K562 (cell line): Measurements from ENCODE around the gene LIF. TPM values are rescaled to one million over a fixed set of nuclear protein-coding genes. Genes with fewer than 3 reads are reported as not detected.

Experiments used
- ATF7 ChIP-seq: fragments of 450-650 bp; IDR thresholded peaks from 2 replicates; pipeline ENCODE4 v1.7.1; 2014; ENCODE audit warnings: mild to moderate bottlenecking, moderate library complexity
- EP300 ChIP-seq: IDR thresholded peaks from 2 replicates; pipeline ENCODE4 v1.6.1; 2012; ENCODE audit warnings: low read length, improper control_type of control experiment
- ESRRA ChIP-seq: fragments of 450-650 bp; IDR thresholded peaks from 2 replicates; pipeline ENCODE4 v1.6.1; 2014; ENCODE audit warnings: low read depth, mild to moderate bottlenecking, moderate library complexity, borderline replicate concordance
- FOS ChIP-seq: IDR thresholded peaks from 3 replicates; pipeline ENCODE4 v1.6.1; 2011; ENCODE audit not compliant: insufficient read length; ENCODE audit errors: extremely low read depth
- HMG20B ChIP-seq: fragments of 250-450 bp; sonication (Bioruptor Pico); IDR thresholded peaks from 2 replicates; pipeline ENCODE4 v1.5.0; 2021; ENCODE audit warnings: mild to moderate bottlenecking
- NFRKB ChIP-seq: fragments of 450-650 bp; IDR thresholded peaks from 2 replicates; pipeline ENCODE4 v1.6.1; 2016; ENCODE audit warnings: low read depth
- NR2F6 ChIP-seq: fragments of 450-650 bp; formaldehyde crosslinking; IDR thresholded peaks from 2 replicates; pipeline ENCODE4 v1.4.0; 2020; ENCODE audit warnings: mild to moderate bottlenecking
- RFX1 ChIP-seq: fragments of 450-650 bp; IDR thresholded peaks from 2 replicates; pipeline ENCODE4 v1.6.1; 2016; ENCODE audit warnings: mild to moderate bottlenecking, moderate library complexity
- TSC22D4 ChIP-seq: fragments of 450-650 bp; IDR thresholded peaks from 2 replicates; pipeline ENCODE4 v1.6.1; 2016; ENCODE audit warnings: missing genetic modification characterization, missing biosample characterization, control low read depth
- U2AF2 ChIP-seq: fragments of 200-400 bp; formaldehyde crosslinking; optimal IDR thresholded peaks from 2 replicates; pipeline ENCODE3; 2017; ENCODE audit warnings: low read depth, mild to moderate bottlenecking, low read length
- ZNF134 ChIP-seq: fragments of 250-450 bp; sonication (Bioruptor Pico); conservative IDR thresholded peaks from 2 replicates; pipeline ENCODE4 v1.4.0; 2020
- ZNF253 ChIP-seq: fragments of 250-450 bp; sonication (Bioruptor Pico); conservative IDR thresholded peaks from 2 replicates; pipeline ENCODE4 v1.6.1; 2021; ENCODE audit warnings: mild to moderate bottlenecking
- ZNF324 ChIP-seq: fragments of 250-450 bp; sonication (Bioruptor Pico); IDR thresholded peaks from 2 replicates; pipeline ENCODE4 v1.4.0; 2020; ENCODE audit warnings: mild to moderate bottlenecking
- ZNF408 ChIP-seq: fragments of 250-450 bp; sonication (Bioruptor Pico); IDR thresholded peaks from 2 replicates; pipeline ENCODE4 v1.4.0; 2020; ENCODE audit warnings: low read depth, mild to moderate bottlenecking, moderate library complexity
- ZNF592 ChIP-seq: fragments of 450-650 bp; IDR thresholded peaks from 2 replicates; pipeline ENCODE4 v1.6.1; 2017; ENCODE audit warnings: antibody characterized with exemption, mild to moderate bottlenecking
- ZNF766 ChIP-seq: fragments of 200-800 bp; sonication (Bioruptor generic); conservative IDR thresholded peaks from 2 replicates; pipeline ENCODE4 v1.6.1; 2016; ENCODE audit warnings: missing genetic modification characterization, missing compliant biosample characterization
- polyA plus RNA-seq, 8 experiments: library from polyadenylated mRNA; depleted of rRNA in 4 of 8; stranded (reverse) in 5 of 8; unstranded in 3 of 8; fragments of >200 nt; fragmentation: Nextera tagmentation in 2 of 8; fragmentation: Illumina TruSeq in 1 of 8; extraction: Ambion mirVana in 2 of 8; extraction: Trizol in 1 of 8; gene quantifications; 2 replicates each; pipeline versions ENCODE4 v1.2.1 to v1.2.3, GENCODE V29; 2011 to 2014; ENCODE audit warnings: inconsistent platforms in 1 of 8, missing spikeins in 1 of 8
- total RNA-seq, 7 experiments: library from RNA; depleted of rRNA in 6 of 7; stranded (reverse); fragments of >200 nt in 6 of 7; fragmentation: Illumina TruSeq in 2 of 7; extraction: Trizol in 2 of 7; gene quantifications; 2 replicates each; pipeline versions ENCODE4 v1.2.1 to v1.2.3, GENCODE V29; 2011 to 2021; ENCODE audit warnings: low replicate concordance in 1 of 7
- TF ChIP-seq, protein P1 (sequence below): fragments of 450-650 bp; formaldehyde crosslinking; IDR thresholded peaks from 2 replicates; pipeline ENCODE4 v1.4.0; 2022; ENCODE audit warnings: missing genetic modification characterization
- TF ChIP-seq, protein P2 (sequence below): fragments of 450-650 bp; IDR thresholded peaks from 2 replicates; pipeline ENCODE4 v1.6.1; 2016; ENCODE audit warnings: antibody characterized with exemption

LIF gene
- total and polyA plus RNA-seq, 9 of the 15 experiments (the other 6 are each of a cell fraction or from before 2014, with no cell fraction given) = 0.05 to 0.39 (median 0.18) TPM; not detected in 3

DNA sequence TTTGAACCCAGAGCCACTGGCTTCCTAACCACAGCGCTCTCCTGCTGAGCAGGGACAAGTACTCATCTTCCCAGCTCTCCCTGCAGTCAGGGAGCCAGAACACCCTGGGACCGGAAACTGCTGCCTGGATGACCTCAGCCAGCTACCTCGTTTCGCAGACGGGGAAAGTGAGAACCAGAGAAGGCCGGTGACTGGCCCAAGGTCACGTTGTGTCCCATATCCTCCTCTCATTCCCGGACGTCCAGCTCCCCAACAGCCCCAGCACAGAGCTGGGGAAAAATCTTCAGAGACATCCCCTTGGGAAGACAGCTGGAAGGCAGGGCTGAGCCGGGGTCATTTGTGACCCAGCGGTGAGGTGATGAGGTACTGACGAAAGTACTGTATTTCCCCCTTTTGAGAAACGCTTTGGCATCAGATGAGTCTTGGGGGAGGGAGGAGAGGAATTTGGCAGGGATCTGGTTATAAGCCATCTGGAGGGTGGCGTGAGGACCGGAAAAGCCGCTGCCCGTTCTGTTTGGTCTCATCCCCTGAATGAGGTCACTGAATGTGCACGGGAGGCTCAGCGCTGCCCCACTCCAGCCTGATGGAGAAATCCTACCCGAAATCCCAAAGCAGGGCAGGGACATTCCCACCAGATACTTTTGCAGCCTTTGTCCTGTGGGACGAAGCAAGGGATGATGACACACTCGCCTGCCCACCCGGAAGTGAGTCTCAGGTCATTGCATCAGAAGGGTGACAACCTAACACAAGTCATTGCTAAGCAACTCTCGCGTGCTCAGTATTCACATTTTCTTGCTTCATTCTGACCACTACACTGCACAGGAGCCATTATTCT, 41.1 kb downstream of the LIF start (continued):
- TF ChIP-seq EP300 (0 out of 2 replicates have a peak, but pooled peaks have one; percentile 6), ZNF134 (CRISPR knock-in tag) (no peak), ZNF324 (CRISPR knock-in tag) (no peak), RFX1 (peak; percentile 37; the same call in 1 of the 2 replicates), ZNF592 (peak; percentile 67; the same call in 1 of the 2 replicates), ATF7 (peak; percentile 47; the same call in 1 of the 2 replicates), ZNF766 (CRISPR knock-in tag) (no peak), ZNF253 (CRISPR knock-in tag) (no peak), ESRRA (peak; percentile 13; the same call in 1 of the 2 replicates), FOS (no peak), U2AF2 (no peak), HMG20B (CRISPR knock-in tag) (no peak), ZNF408 (CRISPR knock-in tag) (no peak), TSC22D4 (tag) (no peak), NR2F6 (CRISPR knock-in tag) (no peak), NFRKB (no peak)
- TF ChIP-seq, protein P1, sequence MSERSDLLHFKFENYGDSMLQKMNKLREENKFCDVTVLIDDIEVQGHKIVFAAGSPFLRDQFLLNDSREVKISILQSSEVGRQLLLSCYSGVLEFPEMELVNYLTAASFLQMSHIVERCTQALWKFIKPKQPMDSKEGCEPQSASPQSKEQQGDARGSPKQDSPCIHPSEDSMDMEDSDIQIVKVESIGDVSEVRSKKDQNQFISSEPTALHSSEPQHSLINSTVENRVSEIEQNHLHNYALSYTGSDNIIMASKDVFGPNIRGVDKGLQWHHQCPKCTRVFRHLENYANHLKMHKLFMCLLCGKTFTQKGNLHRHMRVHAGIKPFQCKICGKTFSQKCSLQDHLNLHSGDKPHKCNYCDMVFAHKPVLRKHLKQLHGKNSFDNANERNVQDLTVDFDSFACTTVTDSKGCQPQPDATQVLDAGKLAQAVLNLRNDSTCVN (CRISPR knock-in tag) = no peak
- TF ChIP-seq, protein P2, sequence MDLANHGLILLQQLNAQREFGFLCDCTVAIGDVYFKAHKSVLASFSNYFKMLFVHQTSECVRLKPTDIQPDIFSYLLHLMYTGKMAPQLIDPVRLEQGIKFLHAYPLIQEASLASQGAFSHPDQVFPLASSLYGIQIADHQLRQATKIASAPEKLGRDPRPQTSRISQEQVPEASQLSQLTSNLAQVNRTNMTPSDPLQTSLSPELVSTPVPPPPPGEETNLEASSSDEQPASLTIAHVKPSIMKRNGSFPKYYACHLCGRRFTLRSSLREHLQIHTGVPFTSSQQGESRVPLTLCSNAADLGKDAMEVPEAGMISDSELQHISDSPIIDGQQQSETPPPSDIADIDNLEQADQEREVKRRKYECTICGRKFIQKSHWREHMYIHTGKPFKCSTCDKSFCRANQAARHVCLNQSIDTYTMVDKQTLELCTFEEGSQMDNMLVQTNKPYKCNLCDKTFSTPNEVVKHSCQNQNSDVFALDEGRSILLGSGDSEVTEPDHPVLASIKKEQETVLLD = no peak
